Epithelial cell of esophagus (primary cell): ENCODE measurements around the gene FKBP15.

Experiments
- DNase-seq: peaks from one replicate; pipeline ENCODE4 v3.0.0; 2010; ENCODE audit warnings: low read depth
- H3K4me3 ChIP-seq: 2 replicates; pipeline ENCODE4 v1.5.1; 2011; ENCODE audit warnings: mild to moderate bottlenecking, low read length, control low read depth
- CTCF ChIP-seq: IDR thresholded peaks from 2 replicates; pipeline ENCODE4 v1.5.1; 2011; ENCODE audit warnings: low read depth, mild to moderate bottlenecking, low read length, control low read depth, inconsistent platforms; ENCODE audit not compliant: insufficient read depth; ENCODE audit errors: missing control alignments

FKBP15 gene

GRCh38 chr9:113155911-113156588 is 65.0 kb downstream of the FKBP15 start:
- DNase-seq, result no peak
- no peak overlapping the region for H3K4me3 ChIP-seq
- TF ChIP-seq CTCF, result no peak

GRCh38 chr9:113154946-113155345 is 66.1 kb downstream of the FKBP15 start:
- no peak overlapping the region for H3K4me3 ChIP-seq
- no peak for TF ChIP-seq CTCF
- DNase-seq, result no peak

- no peak overlapping the region for H3K4me3 ChIP-seq
- peak; percentile 88 for DNase-seq
- TF ChIP-seq CTCF, result no peak
Measured at GRCh38 chr9:113154471-113154870, 66.6 kb downstream of the FKBP15 start.

GRCh38 chr9:113153599-113153998 is 67.5 kb downstream of the FKBP15 start:
- no peak overlapping the region for H3K4me3 ChIP-seq
- TF ChIP-seq CTCF, result no peak
- DNase-seq, result peak; percentile 32

GRCh38 chr9:113152699-113153098 is 68.4 kb downstream of the FKBP15 start:
- peak; percentile 98 for DNase-seq
- no peak for TF ChIP-seq CTCF

GRCh38 chr9:113151696-113152630 is 69.1 kb downstream of the FKBP15 start:
- peak; percentile 33 for DNase-seq
- peak overlapping the region; percentile 91 for H3K4me3 ChIP-seq
- TF ChIP-seq CTCF, result no peak

More at GRCh38 chr9:113152699-113153098, 68.4 kb downstream of the FKBP15 start:
- peak overlapping the region; percentile 91 for H3K4me3 ChIP-seq
